HFFc6 (cell line): ENCODE results near the gene GSG1L. TPM values are rescaled to one million over a fixed set of nuclear protein-coding genes. Genes with fewer than 3 reads are reported as not detected.

Source experiments
- DNase-seq: peaks from one replicate; pipeline ENCODE4 v3.0.0-alpha.2; 2018
- H3K27ac Mint-ChIP-seq: 2 replicates; pipeline ENCODE4 v1.8.0; 2020; ENCODE audit warnings: mild to moderate bottlenecking, mixed read lengths
- H3K27me3 Mint-ChIP-seq: 2 replicates; pipeline ENCODE4 v1.8.0; 2021; ENCODE audit warnings: mild to moderate bottlenecking, moderate library complexity, mixed read lengths; ENCODE audit not compliant: insufficient read depth
- H3K36me3 Mint-ChIP-seq: 2 replicates; pipeline ENCODE4 v1.8.0; 2021; ENCODE audit warnings: low read depth, mixed read lengths
- H3K4me1 Mint-ChIP-seq: 2 replicates; pipeline ENCODE4 v1.8.0; 2020; ENCODE audit warnings: low read depth, mixed read lengths
- H3K4me3 Mint-ChIP-seq: 2 replicates; pipeline ENCODE4 v1.8.0; 2020; ENCODE audit warnings: mild to moderate bottlenecking, moderate library complexity, mixed read lengths
- H3K9me3 Mint-ChIP-seq: 2 replicates; pipeline ENCODE4 v1.8.0; 2020; ENCODE audit warnings: mild to moderate bottlenecking, mixed read lengths
- total RNA-seq, 6 experiments: library from RNA; stranded (reverse); fragmentation: NEBNext Ultra II Directional; extraction: Animal tissue kit (Norgen Biotek cat#: 25700); gene quantifications; 2 replicates in 1 of 6; 3 replicates in 5 of 6; pipeline ENCODE4 v1.2.3, GENCODE V29; 2021
- TF ChIP-seq, protein P1 (sequence below): fragments of 200-600 bp; sonication (generic); IDR thresholded peaks from 2 replicates; pipeline ENCODE4 v1.5.0; 2021; ENCODE audit warnings: antibody characterized with exemption, mild to moderate bottlenecking

Gene GSG1L
- total RNA-seq, 6 experiments from 2014 or later = not detected

DNA sequence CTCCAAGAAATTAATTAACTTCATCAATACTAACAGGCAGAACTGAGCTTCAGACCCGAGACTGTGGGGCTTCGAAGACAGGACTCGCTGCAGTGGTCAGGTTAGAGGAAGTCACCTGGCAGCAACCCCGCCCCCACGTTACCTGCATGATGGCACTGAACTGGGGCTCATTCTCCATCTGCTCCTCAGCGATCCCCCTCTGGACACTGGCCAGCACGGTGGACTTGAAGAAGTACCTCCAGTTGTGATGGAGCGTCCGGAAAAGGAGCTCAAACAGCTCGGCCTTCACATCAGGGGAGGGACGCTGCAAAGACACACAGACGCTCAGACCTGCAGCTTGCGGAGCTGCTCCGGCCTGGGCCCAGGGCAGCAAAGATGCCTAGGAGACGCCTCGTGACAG is 40.9 kb upstream of the GSG1L start:
- Mint-ChIP-seq H3K4me3 (no peak overlapping the region), H3K27ac (no peak overlapping the region), H3K9me3 (no peaks in the 10 kb centered on the region), H3K36me3 (peaks cover 42% of the 10 kb centered on the region), H3K27me3 (peaks cover 2% of the 10 kb centered on the region), H3K4me1 (no peaks in the 10 kb centered on the region)
- no peak for DNase-seq
- TF ChIP-seq, protein P1, sequence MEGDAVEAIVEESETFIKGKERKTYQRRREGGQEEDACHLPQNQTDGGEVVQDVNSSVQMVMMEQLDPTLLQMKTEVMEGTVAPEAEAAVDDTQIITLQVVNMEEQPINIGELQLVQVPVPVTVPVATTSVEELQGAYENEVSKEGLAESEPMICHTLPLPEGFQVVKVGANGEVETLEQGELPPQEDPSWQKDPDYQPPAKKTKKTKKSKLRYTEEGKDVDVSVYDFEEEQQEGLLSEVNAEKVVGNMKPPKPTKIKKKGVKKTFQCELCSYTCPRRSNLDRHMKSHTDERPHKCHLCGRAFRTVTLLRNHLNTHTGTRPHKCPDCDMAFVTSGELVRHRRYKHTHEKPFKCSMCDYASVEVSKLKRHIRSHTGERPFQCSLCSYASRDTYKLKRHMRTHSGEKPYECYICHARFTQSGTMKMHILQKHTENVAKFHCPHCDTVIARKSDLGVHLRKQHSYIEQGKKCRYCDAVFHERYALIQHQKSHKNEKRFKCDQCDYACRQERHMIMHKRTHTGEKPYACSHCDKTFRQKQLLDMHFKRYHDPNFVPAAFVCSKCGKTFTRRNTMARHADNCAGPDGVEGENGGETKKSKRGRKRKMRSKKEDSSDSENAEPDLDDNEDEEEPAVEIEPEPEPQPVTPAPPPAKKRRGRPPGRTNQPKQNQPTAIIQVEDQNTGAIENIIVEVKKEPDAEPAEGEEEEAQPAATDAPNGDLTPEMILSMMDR = no peak

DNA sequence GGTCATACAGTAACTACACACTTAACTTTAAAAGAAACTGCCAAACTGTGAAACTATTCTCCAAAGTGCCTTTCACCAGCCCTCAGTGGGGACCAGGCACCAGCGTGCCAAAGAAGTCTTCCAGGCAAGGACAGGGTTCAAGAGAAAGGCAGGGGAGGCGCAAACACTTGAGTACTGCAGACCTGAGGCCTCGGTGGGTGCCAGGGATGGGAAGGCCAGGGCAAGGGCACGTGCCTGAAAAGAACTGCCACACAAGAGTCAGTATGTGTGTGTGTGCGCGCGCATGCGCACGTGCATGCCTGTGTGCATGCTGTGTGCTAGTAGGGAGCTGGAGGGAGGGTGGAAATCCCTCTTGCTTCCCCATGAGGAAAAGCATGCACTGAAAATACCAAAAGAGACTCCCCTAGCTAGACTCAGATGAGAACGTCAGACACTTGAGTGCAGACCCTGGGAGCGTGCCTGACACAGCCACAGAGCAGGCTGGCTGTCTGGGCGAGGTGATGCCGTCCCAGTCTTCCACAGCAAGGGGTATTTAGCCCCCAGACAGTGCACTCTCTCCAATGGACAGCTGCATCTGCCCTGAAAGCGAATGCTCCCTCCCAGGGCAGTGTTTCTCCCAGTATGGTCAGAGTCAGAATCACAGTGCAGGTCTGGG is 40.1 kb upstream of the GSG1L start:
- H3K36me3 Mint-ChIP-seq = peaks cover 39% of the 10 kb centered on the region
- no peaks in the 10 kb centered on the region for H3K4me1 Mint-ChIP-seq
- no peak overlapping the region for H3K4me3 Mint-ChIP-seq
- TF ChIP-seq, protein P1 = no peak
- no peaks in the 10 kb centered on the region for H3K9me3 Mint-ChIP-seq
- no peak for DNase-seq
- H3K27ac Mint-ChIP-seq = no peak overlapping the region
- H3K27me3 Mint-ChIP-seq = peaks cover 6% of the 10 kb centered on the region

DNA sequence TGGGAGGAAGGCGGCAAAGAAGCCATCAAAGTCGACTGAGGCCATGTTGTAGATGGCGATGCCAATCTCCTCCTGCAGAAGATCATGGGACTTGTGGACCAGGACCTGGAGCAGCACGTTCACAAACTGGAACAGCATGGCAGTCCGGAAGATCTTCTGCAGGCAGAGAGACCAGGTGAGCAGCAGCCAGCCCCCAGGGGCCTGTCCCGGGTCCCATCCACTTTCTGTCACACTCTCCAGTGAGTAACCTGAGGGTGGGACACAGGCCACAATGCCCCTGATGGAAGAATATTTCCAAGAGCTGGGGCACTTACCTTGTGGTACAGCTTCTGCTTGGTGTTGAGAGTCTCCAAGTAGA is 38.0 kb upstream of the GSG1L start:
- Mint-ChIP-seq H3K36me3 (peaks cover 26% of the 10 kb centered on the region), H3K27me3 (peaks cover 6% of the 10 kb centered on the region), H3K4me3 (no peak overlapping the region), H3K4me1 (no peaks in the 10 kb centered on the region), H3K27ac (no peak overlapping the region), H3K9me3 (no peaks in the 10 kb centered on the region)
- TF ChIP-seq, protein P1 = no peak
- no peak for DNase-seq

DNA sequence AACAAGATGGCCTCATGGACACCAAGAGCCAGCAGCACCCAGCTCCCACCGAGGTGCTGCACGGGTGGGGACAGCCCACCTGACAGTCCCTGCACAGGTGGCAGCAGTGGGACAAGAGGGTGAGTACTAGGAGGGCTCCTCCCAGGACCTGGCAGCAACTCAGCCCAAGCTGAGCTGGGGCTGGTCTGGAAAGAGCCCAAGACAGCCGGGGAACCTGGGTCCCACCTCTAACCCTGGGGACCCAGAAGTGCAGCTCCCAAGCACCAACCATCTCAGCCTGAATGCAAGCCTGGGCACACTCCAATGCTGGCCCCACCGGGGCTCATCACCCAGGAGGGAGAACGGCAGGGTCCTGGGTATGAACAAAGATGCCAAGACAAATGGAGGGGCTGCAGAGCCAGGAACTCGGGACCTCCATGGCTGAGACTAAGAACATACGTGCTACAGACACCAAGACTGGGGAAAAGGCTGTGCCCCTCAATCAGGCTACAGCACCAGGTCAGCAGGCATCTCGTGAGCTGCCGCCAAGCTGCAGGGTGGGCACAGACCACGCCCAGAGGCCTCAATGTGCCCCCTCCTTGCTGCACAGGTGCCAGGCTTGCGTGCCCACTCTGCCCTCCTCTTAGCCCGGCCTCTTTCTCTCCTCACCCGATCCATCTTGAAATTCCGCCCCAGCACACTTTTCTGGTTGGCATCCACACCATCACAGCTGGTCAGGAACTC is 37.5 kb upstream of the GSG1L start:
- Mint-ChIP-seq H3K27me3 (peaks cover 6% of the 10 kb centered on the region), H3K4me1 (no peaks in the 10 kb centered on the region), H3K27ac (no peak overlapping the region), H3K4me3 (no peak overlapping the region), H3K9me3 (no peaks in the 10 kb centered on the region), H3K36me3 (peaks cover 21% of the 10 kb centered on the region)
- no peak for DNase-seq
- TF ChIP-seq, protein P1 = no peak

DNA sequence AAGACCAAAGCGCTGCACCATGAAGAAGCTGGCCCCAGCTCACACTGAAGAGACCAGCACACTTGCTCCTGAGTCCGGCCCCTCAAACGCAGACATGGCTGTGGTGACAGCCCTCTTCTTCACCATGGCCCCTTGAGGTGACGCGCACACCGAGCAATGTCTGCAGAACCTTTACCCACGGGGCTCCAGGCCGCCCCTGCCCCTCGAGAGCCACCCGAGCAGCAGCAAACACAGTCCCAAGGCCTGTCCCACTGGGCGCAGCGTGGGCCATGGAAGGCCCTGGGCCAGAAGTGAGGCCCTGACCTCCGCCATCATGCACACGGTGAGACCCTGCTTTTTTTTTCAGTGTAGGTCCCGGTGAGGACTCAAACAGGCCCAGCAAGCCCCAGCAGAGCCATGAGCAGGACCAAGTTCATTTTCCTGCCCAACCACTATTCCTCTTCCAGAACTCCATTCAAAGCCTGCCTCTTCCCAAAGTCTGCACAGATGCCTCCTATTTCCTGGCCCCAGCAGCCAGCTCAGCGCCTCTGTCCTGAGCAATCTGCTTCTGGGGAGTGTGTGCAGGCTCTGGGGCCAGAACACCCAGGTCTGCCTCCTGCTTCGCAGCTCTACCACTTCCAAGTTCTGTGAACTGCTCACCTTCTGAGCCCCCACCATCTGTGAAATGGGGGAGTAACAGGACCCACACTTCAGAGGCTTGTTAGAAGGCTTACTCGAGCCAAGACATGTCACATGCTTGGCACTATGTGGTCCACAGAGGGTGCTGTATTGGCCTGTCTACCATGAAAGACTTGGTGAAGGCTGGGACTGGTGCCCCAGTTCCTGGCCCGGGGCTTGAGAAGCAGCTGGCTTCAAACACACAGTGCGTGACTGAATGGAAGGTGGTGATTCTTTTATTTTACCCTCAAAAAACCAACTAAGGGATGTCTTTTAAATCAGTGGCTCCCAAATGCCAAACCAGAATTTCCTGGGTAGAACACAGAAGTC is 35.7 kb upstream of the GSG1L start:
- no peak for DNase-seq
- Mint-ChIP-seq H3K36me3 (peaks cover 20% of the 10 kb centered on the region), H3K27ac (no peak overlapping the region), H3K4me1 (no peaks in the 10 kb centered on the region), H3K4me3 (no peak overlapping the region), H3K9me3 (no peaks in the 10 kb centered on the region), H3K27me3 (peaks cover 6% of the 10 kb centered on the region)
- TF ChIP-seq, protein P1 = no peak
